Measurements from ENCODE around the gene CLTCL1. TPM values are rescaled to one million over a fixed set of nuclear protein-coding genes. Genes with fewer than 3 reads are reported as not detected.

Gene CLTCL1
- total and polyA plus RNA-seq, 2 donors (not counting 1 experiment from before 2014, with no cell fraction given) = 1.0 to 5.5 TPM

GRCh38 chr22:19234126-19234896, 57.2 kb downstream of the CLTCL1 start:
- Histone ChIP-seq H3K4me3 (ENCODE audit: control extremely low read depth in 1 of 5, extremely low read depth in 1 of 5, insufficient read depth in 1 of 5, low read depth in 2 of 5, low read length in 4 of 5) (no peak overlapping the region), H3K27me3 (replicated peaks in 1 of 4; ENCODE audit: control extremely low read depth in 1 of 4, control insufficient read depth in 3 of 4, insufficient read depth in 4 of 4, low read length in 3 of 4) (no peaks in the 10 kb centered on the region), H3K9ac (ENCODE audit: low read length) (no peak overlapping the region), H3K79me2 (ENCODE audit: control insufficient read depth, insufficient read depth, low read length) (no peaks in the 10 kb centered on the region), H4K20me1 (ENCODE audit: control insufficient read depth, insufficient read depth, low read length, poor library complexity, severe bottlenecking) (no peaks in the 10 kb centered on the region), H3K36me3 (replicated peaks in 1 of 2; ENCODE audit: control extremely low read depth in 1 of 2, control insufficient read depth in 1 of 2, extremely low read depth in 1 of 2, insufficient read depth in 2 of 2, low read length in 1 of 2) (no peaks in the 10 kb centered on the region), H3K4me2 (replicated peaks; ENCODE audit: low read depth, low read length, poor library complexity, severe bottlenecking) (no peak overlapping the region), H2AFZ (ENCODE audit: insufficient read depth, low read depth, low read length, poor library complexity, severe bottlenecking) (no peak overlapping the region), H3K4me1 (ENCODE audit: control insufficient read depth in 2 of 2, insufficient read depth in 2 of 2, low read length in 2 of 2) (no peaks in the 10 kb centered on the region), H3K27ac (ENCODE audit: low read length in 2 of 2) (no peak overlapping the region), H3K9me3 (ENCODE audit: control extremely low read depth in 1 of 3, control insufficient read depth in 2 of 3, insufficient read depth in 1 of 3, low read length in 2 of 3) (no peaks in the 10 kb centered on the region)
- WGBS (ENCODE audit: insufficient coverage) = 85% methylated on average over 10 of the region's 14 CpGs
- Mint-ChIP-seq H3K27me3 (peaks cover 9% of the 10 kb centered on the region), H3K9me3 (ENCODE audit: insufficient read depth) (no peaks in the 10 kb centered on the region), H3K4me1 (no peaks in the 10 kb centered on the region), H3K4me3 (no peak overlapping the region), H3K27ac (no peak overlapping the region)
- intact Hi-C loops (cut with micrococcal nuclease) = no loop called here
- no peak for ATAC-seq (ENCODE audit: low read depth)
- TF ChIP-seq EZH2 (IDR thresholded peaks at IDR 0.05; ENCODE audit: borderline replicate concordance, insufficient read depth, low read depth, low read length, poor library complexity, severe bottlenecking) = no peak
- no peak for TF ChIP-seq CTCF (IDR thresholded peaks at IDR 0.05)
- CTCF ChIA-PET = no interaction called here
- POLR2A ChIA-PET = no interaction called here
- no peak for DNase-seq

GRCh38 chr22:19233189-19233661, 58.3 kb downstream of the CLTCL1 start:
- H3K27me3 Mint-ChIP-seq = peaks cover 9% of the 10 kb centered on the region
- Histone ChIP-seq H4K20me1 (ENCODE audit: control insufficient read depth, insufficient read depth, low read length, poor library complexity, severe bottlenecking) (no peaks in the 10 kb centered on the region), H2AFZ (ENCODE audit: insufficient read depth, low read depth, low read length, poor library complexity, severe bottlenecking) (no peak overlapping the region), H3K36me3 (replicated peaks in 1 of 2; ENCODE audit: control extremely low read depth in 1 of 2, control insufficient read depth in 1 of 2, extremely low read depth in 1 of 2, insufficient read depth in 2 of 2, low read length in 1 of 2) (no peaks in the 10 kb centered on the region), H3K9me3 (ENCODE audit: control extremely low read depth in 1 of 3, control insufficient read depth in 2 of 3, insufficient read depth in 1 of 3, low read length in 2 of 3) (no peaks in the 10 kb centered on the region), H3K4me3 (ENCODE audit: control extremely low read depth in 1 of 5, extremely low read depth in 1 of 5, insufficient read depth in 1 of 5, low read depth in 2 of 5, low read length in 4 of 5) (no peak overlapping the region), H3K27ac (ENCODE audit: low read length in 2 of 2) (no peak overlapping the region), H3K9ac (ENCODE audit: low read length) (no peak overlapping the region), H3K4me2 (replicated peaks; ENCODE audit: low read depth, low read length, poor library complexity, severe bottlenecking) (no peak overlapping the region), H3K79me2 (ENCODE audit: control insufficient read depth, insufficient read depth, low read length) (no peaks in the 10 kb centered on the region), H3K4me1 (ENCODE audit: control insufficient read depth in 2 of 2, insufficient read depth in 2 of 2, low read length in 2 of 2) (no peaks in the 10 kb centered on the region), H3K27me3 (replicated peaks in 1 of 4; ENCODE audit: control extremely low read depth in 1 of 4, control insufficient read depth in 3 of 4, insufficient read depth in 4 of 4, low read length in 3 of 4) (no peaks in the 10 kb centered on the region)
- ChIA-PET POLR2A (no interaction called here), CTCF (no interaction called here)
- H3K4me3 Mint-ChIP-seq = no peak overlapping the region
- H3K4me1 Mint-ChIP-seq = no peaks in the 10 kb centered on the region
- TF ChIP-seq CTCF (IDR thresholded peaks at IDR 0.05) (no peak), EZH2 (IDR thresholded peaks at IDR 0.05; ENCODE audit: borderline replicate concordance, insufficient read depth, low read depth, low read length, poor library complexity, severe bottlenecking) (no peak)
- 98% methylated on average over 8 of the region's 11 CpGs for WGBS (ENCODE audit: insufficient coverage)
- ATAC-seq (ENCODE audit: low read depth) (no peak), DNase-seq (no peak)
- no peak overlapping the region for H3K27ac Mint-ChIP-seq
- H3K9me3 Mint-ChIP-seq (ENCODE audit: insufficient read depth) = no peaks in the 10 kb centered on the region
- intact Hi-C loops (cut with micrococcal nuclease) = no loop called here

Data from B cell (primary cell).